K562 (cell line): ENCODE results near the gene KMT2A. TPM values are rescaled to one million over a fixed set of nuclear protein-coding genes. Genes with fewer than 3 reads are reported as not detected.

Experiments used
- ARNT ChIP-seq, 2 experiments: fragments of 450-650 bp; IDR thresholded peaks; 2 replicates each; pipeline ENCODE4 v1.6.1; 2016; ENCODE audit warnings: mild to moderate bottlenecking in 1 of 2
- CBX2 ChIP-seq: fragments of 200-600 bp; sonication (generic); IDR thresholded peaks from one replicate; pipeline ENCODE4 v1.6.1; 2012; ENCODE audit warnings: mild to moderate bottlenecking, low read length, inconsistent platforms; ENCODE audit not compliant: insufficient read depth, poor library complexity, severe bottlenecking
- CCNT2 ChIP-seq: IDR thresholded peaks from 2 replicates; pipeline ENCODE4 v1.6.1; 2011; ENCODE audit warnings: borderline replicate concordance, low read depth, mild to moderate bottlenecking, moderate library complexity, mixed read lengths, low read length; ENCODE audit not compliant: insufficient read length; ENCODE audit errors: extremely low read depth
- CREB3 ChIP-seq: fragments of 450-650 bp; conservative IDR thresholded peaks from 2 replicates; pipeline ENCODE4 v1.6.1; 2016; ENCODE audit warnings: missing genetic modification characterization, low read depth, mild to moderate bottlenecking, missing compliant biosample characterization, moderate library complexity
- CTBP1 ChIP-seq: fragments of 450-650 bp; IDR thresholded peaks from 2 replicates; pipeline ENCODE4 v1.6.1; 2016; ENCODE audit warnings: borderline replicate concordance
- DMBX1 ChIP-seq: fragments of 250-450 bp; sonication (Bioruptor Pico); IDR thresholded peaks from 2 replicates; pipeline ENCODE4 v1.8.0; 2022; ENCODE audit warnings: inconsistent platforms, mild to moderate bottlenecking, moderate library complexity, borderline replicate concordance
- GTF2E2 ChIP-seq: fragments of 200-800 bp; sonication (Bioruptor generic); IDR thresholded peaks from 2 replicates; pipeline ENCODE4 v1.6.1; 2016; ENCODE audit warnings: missing genetic modification characterization, missing compliant biosample characterization
- HDAC8 ChIP-seq: fragments of 450-650 bp; IDR thresholded peaks from 2 replicates; pipeline ENCODE4 v1.6.1; 2016; ENCODE audit warnings: mild to moderate bottlenecking, missing genetic modification characterization, moderate library complexity, missing compliant biosample characterization
- LARP7 ChIP-seq: fragments of 450-650 bp; IDR thresholded peaks from 2 replicates; pipeline ENCODE4 v1.6.1; 2016
- MAFF ChIP-seq: IDR thresholded peaks from 2 replicates; pipeline ENCODE4 v1.6.1; 2012; ENCODE audit warnings: low read length, improper control_type of control experiment
- MCM2 ChIP-seq: fragments of 450-650 bp; IDR thresholded peaks from 2 replicates; pipeline ENCODE4 v1.6.1; 2017; ENCODE audit warnings: low read depth, mild to moderate bottlenecking
- MIER1 ChIP-seq: fragments of 450-650 bp; IDR thresholded peaks from 2 replicates; pipeline ENCODE4 v1.6.1; 2016; ENCODE audit warnings: antibody characterized with exemption, mild to moderate bottlenecking, low read depth
- MXD1 ChIP-seq: fragments of 250-450 bp; sonication (Bioruptor Pico); IDR thresholded peaks from 2 replicates; pipeline ENCODE4 v1.8.0; 2021; ENCODE audit warnings: borderline replicate concordance, mild to moderate bottlenecking, moderate library complexity; ENCODE audit not compliant: poor library complexity, severe bottlenecking
- PHTF2 ChIP-seq: fragments of 250-450 bp; sonication (Bioruptor Pico); IDR thresholded peaks from 2 replicates; pipeline ENCODE4 v1.5.0; 2021; ENCODE audit warnings: mild to moderate bottlenecking
- PML ChIP-seq: IDR thresholded peaks from 2 replicates; pipeline ENCODE4 v1.6.1; 2012; ENCODE audit warnings: low read length, inconsistent platforms
- RBBP5 ChIP-seq: fragments of 200-600 bp; sonication (generic); IDR thresholded peaks from 2 replicates; pipeline ENCODE4 v1.6.1; 2012; ENCODE audit warnings: borderline replicate concordance, mild to moderate bottlenecking, low read length, control low read depth, inconsistent platforms; ENCODE audit not compliant: insufficient read depth, poor library complexity, severe bottlenecking
- SAFB ChIP-seq: fragments of 200-400 bp; formaldehyde crosslinking; IDR thresholded peaks from 2 replicates; pipeline ENCODE4 v1.6.1; 2017; ENCODE audit warnings: low read depth, low read length, borderline replicate concordance
- SUPT5H ChIP-seq: fragments of 450-650 bp; IDR thresholded peaks from 2 replicates; pipeline ENCODE4 v1.6.1; 2016
- TEAD2 ChIP-seq: fragments of 450-650 bp; IDR thresholded peaks from 2 replicates; pipeline ENCODE4 v1.6.1; 2016; ENCODE audit warnings: missing genetic modification characterization, control low read depth, missing compliant biosample characterization
- XRCC5 ChIP-seq: fragments of 200-400 bp; formaldehyde crosslinking; IDR thresholded peaks from 2 replicates; pipeline ENCODE4 v1.6.1; 2017; ENCODE audit warnings: low read depth, mild to moderate bottlenecking, low read length
- ZNF76 ChIP-seq: fragments of 250-450 bp; sonication (Bioruptor Pico); IDR thresholded peaks from 2 replicates; pipeline ENCODE4 v1.4.0; 2020; ENCODE audit warnings: mild to moderate bottlenecking, moderate library complexity, borderline replicate concordance
- ZNF764 ChIP-seq: fragments of 250-450 bp; sonication (Bioruptor Pico); IDR thresholded peaks from 2 replicates; pipeline ENCODE4 v1.4.0; 2020; ENCODE audit warnings: low read depth, mild to moderate bottlenecking, moderate library complexity
- polyA plus RNA-seq, 8 experiments: library from polyadenylated mRNA; depleted of rRNA in 4 of 8; stranded (reverse) in 5 of 8; unstranded in 3 of 8; fragments of >200 nt; fragmentation: Nextera tagmentation in 2 of 8; fragmentation: Illumina TruSeq in 1 of 8; extraction: Ambion mirVana in 2 of 8; extraction: Trizol in 1 of 8; gene quantifications; 2 replicates each; pipeline versions ENCODE4 v1.2.1 to v1.2.3, GENCODE V29; 2011 to 2014; ENCODE audit warnings: inconsistent platforms in 1 of 8, missing spikeins in 1 of 8
- total RNA-seq, 7 experiments: library from RNA; depleted of rRNA in 6 of 7; stranded (reverse); fragments of >200 nt in 6 of 7; fragmentation: Illumina TruSeq in 2 of 7; extraction: Trizol in 2 of 7; gene quantifications; 2 replicates each; pipeline versions ENCODE4 v1.2.1 to v1.2.3, GENCODE V29; 2011 to 2021; ENCODE audit warnings: low replicate concordance in 1 of 7
- TF ChIP-seq, protein P1 (sequence below): sonication (generic); IDR thresholded peaks from 2 replicates; pipeline ENCODE4 v1.6.1; 2016
- TF ChIP-seq, protein P2 (sequence below): sonication (generic); formaldehyde crosslinking; IDR thresholded peaks from 2 replicates; pipeline ENCODE4 v1.8.0; 2022; ENCODE audit warnings: mild to moderate bottlenecking, low read depth, missing genetic modification reagents

Gene KMT2A
- total and polyA plus RNA-seq, 9 of the 15 experiments (the other 6 are each of a cell fraction or from before 2014, with no cell fraction given): 9.6 to 59.9 (median 32.6) TPM

DNA sequence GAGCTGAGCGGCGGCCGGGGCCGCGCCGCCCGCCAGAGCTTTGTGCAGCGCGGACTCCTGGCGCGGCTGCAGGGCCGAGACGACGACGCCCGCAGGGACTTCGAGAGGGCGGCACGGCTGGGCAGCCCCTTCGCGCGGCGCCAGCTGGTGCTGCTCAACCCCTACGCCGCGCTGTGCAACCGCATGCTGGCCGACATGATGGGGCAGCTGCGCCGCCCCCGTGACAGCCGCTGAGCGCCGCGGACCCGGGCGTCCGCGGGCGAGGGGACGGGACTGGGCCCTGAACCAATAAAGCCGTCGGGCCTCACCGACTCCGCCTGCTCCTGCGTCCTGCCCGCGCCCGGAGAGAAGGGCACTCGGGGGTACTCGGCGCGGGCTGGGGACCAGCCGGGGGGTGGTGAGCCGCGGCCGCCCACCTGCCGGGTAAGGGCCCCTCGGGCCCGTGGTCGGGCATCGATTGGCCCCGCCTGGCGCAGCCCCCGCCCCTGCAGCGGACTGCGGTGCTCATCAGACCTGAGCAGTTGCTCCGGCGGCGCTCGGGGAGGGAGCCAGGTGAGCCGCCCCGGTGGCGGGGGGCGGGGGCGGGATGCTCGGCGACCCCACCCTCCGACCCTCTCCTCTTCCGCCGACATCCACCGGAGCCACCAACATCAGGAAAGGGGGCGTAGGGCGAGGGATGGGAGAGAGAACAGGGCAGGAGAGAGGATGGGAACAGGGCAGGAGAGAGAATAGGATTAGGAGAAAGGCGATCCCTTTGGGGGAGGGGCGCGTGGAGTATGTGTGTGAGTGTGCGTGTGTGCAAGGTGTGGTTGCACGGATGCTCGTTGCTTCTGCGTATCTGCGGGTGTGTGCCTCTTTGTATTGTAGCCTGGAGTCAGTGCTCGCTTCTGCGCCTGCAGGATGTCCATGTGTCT, 94.6 kb downstream of the KMT2A start, which contains the start of gene TMEM25 (continued):
- TF ChIP-seq GTF2E2 (no peak), CTBP1 (peak; percentile 85), DMBX1 (CRISPR knock-in tag) (no peak), XRCC5 (no peak), TEAD2 (no peak), ARNT (IDR thresholded peaks at IDR 0.05) (no peak), HDAC8 (tag) (peak; percentile 40; the same call in 1 of the 2 replicates), PHTF2 (CRISPR knock-in tag) (no peak), CCNT2 (peak; percentile 71), SAFB (no peak), RBBP5 (peak; percentile 96), MCM2 (no peak), MAFF (no peak), ZNF764 (CRISPR knock-in tag) (no peak), SUPT5H (peak; percentile 49; the same call in 1 of the 2 replicates), CBX2 (no peak), ZNF76 (CRISPR knock-in tag) (no peak), PML (no peak), MXD1 (CRISPR knock-in tag) (no peak), LARP7 (0 out of 2 replicates have a peak, but pooled peaks have one; percentile 58), MIER1 (no peak), CREB3 (no peak)
- TF ChIP-seq, protein P1, sequence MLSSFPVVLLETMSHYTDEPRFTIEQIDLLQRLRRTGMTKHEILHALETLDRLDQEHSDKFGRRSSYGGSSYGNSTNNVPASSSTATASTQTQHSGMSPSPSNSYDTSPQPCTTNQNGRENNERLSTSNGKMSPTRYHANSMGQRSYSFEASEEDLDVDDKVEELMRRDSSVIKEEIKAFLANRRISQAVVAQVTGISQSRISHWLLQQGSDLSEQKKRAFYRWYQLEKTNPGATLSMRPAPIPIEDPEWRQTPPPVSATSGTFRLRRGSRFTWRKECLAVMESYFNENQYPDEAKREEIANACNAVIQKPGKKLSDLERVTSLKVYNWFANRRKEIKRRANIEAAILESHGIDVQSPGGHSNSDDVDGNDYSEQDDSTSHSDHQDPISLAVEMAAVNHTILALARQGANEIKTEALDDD: no peak
- TF ChIP-seq, protein P2, sequence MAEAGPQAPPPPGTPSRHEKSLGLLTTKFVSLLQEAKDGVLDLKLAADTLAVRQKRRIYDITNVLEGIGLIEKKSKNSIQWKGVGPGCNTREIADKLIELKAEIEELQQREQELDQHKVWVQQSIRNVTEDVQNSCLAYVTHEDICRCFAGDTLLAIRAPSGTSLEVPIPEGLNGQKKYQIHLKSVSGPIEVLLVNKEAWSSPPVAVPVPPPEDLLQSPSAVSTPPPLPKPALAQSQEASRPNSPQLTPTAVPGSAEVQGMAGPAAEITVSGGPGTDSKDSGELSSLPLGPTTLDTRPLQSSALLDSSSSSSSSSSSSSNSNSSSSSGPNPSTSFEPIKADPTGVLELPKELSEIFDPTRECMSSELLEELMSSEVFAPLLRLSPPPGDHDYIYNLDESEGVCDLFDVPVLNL (CRISPR knock-in tag): 0 out of 2 replicates have a peak, but pooled peaks have one; percentile 32
